HEK293T (cell line): Measurements from ENCODE around the gene KRTAP9-8.

Source experiments
- CTCF ChIA-PET: fragments of 350-600 bp; formaldehyde crosslinking; extraction: SDS; loops from one replicate; lab custom pipeline; 2021; ENCODE audit warnings: antibody characterized with exemption, inconsistent platforms; lab: Yijun Ruan, JAX
- POLR2A ChIA-PET: fragments of 350-600 bp; formaldehyde crosslinking; extraction: SDS; loops from one replicate; lab custom pipeline; 2020; ENCODE audit warnings: antibody characterized with exemption, inconsistent platforms; lab: Yijun Ruan, JAX
- DNase-seq: peaks from one replicate; pipeline ENCODE4 v3.0.0; 2012; ENCODE audit warnings: mixed read lengths; ENCODE audit errors: extremely low spot score
- ARNT ChIP-seq: fragments of 450-650 bp; IDR thresholded peaks from 2 replicates; pipeline ENCODE4 v1.6.1; 2017; ENCODE audit warnings: mild to moderate bottlenecking
- BHLHE40 ChIP-seq: fragments of 450-650 bp; IDR thresholded peaks from 2 replicates; pipeline ENCODE4 v1.6.1; 2016; ENCODE audit warnings: mild to moderate bottlenecking, moderate library complexity, borderline replicate concordance
- CTBP1 ChIP-seq: fragments of 450-650 bp; IDR thresholded peaks from 2 replicates; pipeline ENCODE4 v1.6.1; 2016; ENCODE audit warnings: borderline replicate concordance
- ELF4 ChIP-seq: fragments of 450-650 bp; IDR thresholded peaks from 2 replicates; pipeline ENCODE4 v1.6.1; 2017; ENCODE audit warnings: antibody characterized with exemption
- FOXA1 ChIP-seq: fragments of 450-650 bp; IDR thresholded peaks from 2 replicates; pipeline ENCODE4 v1.6.1; 2016; ENCODE audit warnings: mild to moderate bottlenecking
- FOXK2 ChIP-seq: fragments of 450-650 bp; IDR thresholded peaks from 2 replicates; pipeline ENCODE4 v1.6.1; 2016; ENCODE audit warnings: mild to moderate bottlenecking
- FOXM1 ChIP-seq: fragments of 450-650 bp; IDR thresholded peaks from 2 replicates; pipeline ENCODE4 v1.6.1; 2017; ENCODE audit warnings: mild to moderate bottlenecking, borderline replicate concordance
- HDGF ChIP-seq: fragments of 450-650 bp; IDR thresholded peaks from 2 replicates; pipeline ENCODE4 v1.6.1; 2017; ENCODE audit warnings: antibody characterized with exemption, borderline replicate concordance
- L3MBTL2 ChIP-seq: fragments of 450-650 bp; conservative IDR thresholded peaks from 2 replicates; pipeline ENCODE4 v1.6.1; 2016; ENCODE audit warnings: mild to moderate bottlenecking
- LEF1 ChIP-seq: fragments of 450-650 bp; IDR thresholded peaks from 2 replicates; pipeline ENCODE4 v1.6.1; 2017; ENCODE audit warnings: mild to moderate bottlenecking, borderline replicate concordance
- NFRKB ChIP-seq: fragments of 450-650 bp; IDR thresholded peaks from 2 replicates; pipeline ENCODE4 v1.6.1; 2016; ENCODE audit warnings: mild to moderate bottlenecking, moderate library complexity
- PKNOX1 ChIP-seq: fragments of 450-650 bp; IDR thresholded peaks from 2 replicates; pipeline ENCODE4 v1.6.1; 2016
- SP1 ChIP-seq: fragments of 450-650 bp; IDR thresholded peaks from 2 replicates; pipeline ENCODE4 v1.6.1; 2017
- SUZ12 ChIP-seq: fragments of 450-650 bp; IDR thresholded peaks from 2 replicates; pipeline ENCODE4 v1.6.1; 2016; ENCODE audit warnings: mild to moderate bottlenecking
- TARDBP ChIP-seq: fragments of 450-650 bp; IDR thresholded peaks from 2 replicates; pipeline ENCODE4 v1.6.1; 2016
- ZNF384 ChIP-seq: fragments of 450-650 bp; IDR thresholded peaks from 2 replicates; pipeline ENCODE4 v1.6.1; 2016

The KRTAP9-8 gene

DNA sequence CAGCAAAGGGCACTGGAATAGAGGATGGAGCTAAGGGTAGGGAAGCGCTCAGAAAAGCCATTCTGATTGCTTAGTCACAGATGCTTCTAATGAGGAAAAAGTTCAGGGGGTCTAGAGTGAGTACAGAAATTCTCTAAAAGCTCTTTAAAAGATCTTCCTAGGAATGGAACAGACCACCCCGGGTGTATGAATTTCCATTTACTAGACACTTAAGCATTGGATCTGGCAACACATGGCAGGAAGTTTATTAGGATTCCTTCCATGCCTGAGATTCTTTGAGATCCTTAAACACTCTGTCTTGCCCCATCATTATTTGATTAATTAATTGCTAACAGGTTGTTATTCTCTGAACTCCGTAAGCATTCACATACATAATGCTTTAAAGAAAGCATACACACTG is 46.2 kb downstream of the KRTAP9-8 start:
- no peak for DNase-seq
- ChIA-PET POLR2A (no interaction called here), CTCF (no interaction called here)
- TF ChIP-seq FOXK2, result no peak
- TF ChIP-seq HDGF, result no peak
- TF ChIP-seq ZNF384, result no peak
- no peak for TF ChIP-seq TARDBP
- no peak for TF ChIP-seq FOXM1
- TF ChIP-seq CTBP1, result no peak
- no peak for TF ChIP-seq FOXA1
- no peak for TF ChIP-seq PKNOX1
- TF ChIP-seq LEF1, result no peak
- no peak for TF ChIP-seq ELF4
- TF ChIP-seq L3MBTL2, result no peak
- no peak for TF ChIP-seq BHLHE40
- no peak for TF ChIP-seq SP1
- no peak for TF ChIP-seq ARNT
- TF ChIP-seq NFRKB, result no peak

GRCh38 chr17:41284546-41284945 is 46.7 kb downstream of the KRTAP9-8 start:
- ChIA-PET POLR2A (no interaction called here), CTCF (no interaction called here)
- no peak for DNase-seq
- TF ChIP-seq PKNOX1 (no peak), FOXM1 (no peak), ARNT (no peak), FOXK2 (no peak), ELF4 (no peak), CTBP1 (no peak), BHLHE40 (no peak), NFRKB (no peak), SP1 (no peak), L3MBTL2 (no peak), ZNF384 (no peak), TARDBP (no peak), LEF1 (no peak), SUZ12 (no peak), HDGF (no peak), FOXA1 (no peak)

DNA sequence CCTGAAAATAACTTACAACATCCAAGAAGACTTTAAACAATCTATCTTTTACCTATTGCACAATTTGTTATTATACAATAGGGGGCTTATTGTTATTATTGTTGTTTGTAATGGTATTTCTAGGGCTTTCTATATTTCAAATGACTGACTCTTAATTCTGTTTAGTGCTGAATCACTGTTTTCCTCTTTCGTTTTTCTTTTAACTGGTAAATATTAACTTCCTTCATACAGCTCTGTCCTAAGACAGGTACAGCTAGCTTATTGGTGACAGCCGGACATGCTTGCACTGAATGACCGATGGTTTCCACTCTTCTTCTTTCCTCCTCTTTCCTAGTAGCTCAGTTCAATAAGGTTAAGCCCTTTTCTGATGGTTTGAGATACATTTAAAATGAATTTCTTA is 49.3 kb downstream of the KRTAP9-8 start:
- ChIA-PET CTCF (no interaction called here), POLR2A (interaction anchor here (0.7 kb wide), 1 partner anchor 63 kb away, joined by 3 read pairs; no protein-coding TSS in a partner anchor)
- no peak for DNase-seq
- TF ChIP-seq SUZ12, result no peak
- TF ChIP-seq ARNT, result no peak
- TF ChIP-seq FOXA1, result no peak
- TF ChIP-seq TARDBP, result no peak
- TF ChIP-seq L3MBTL2, result no peak
- no peak for TF ChIP-seq ELF4
- no peak for TF ChIP-seq CTBP1
- TF ChIP-seq NFRKB, result no peak
- no peak for TF ChIP-seq LEF1
- no peak for TF ChIP-seq HDGF
- TF ChIP-seq SP1, result no peak
- TF ChIP-seq ZNF384, result no peak
- no peak for TF ChIP-seq FOXM1
- TF ChIP-seq FOXK2, result no peak
- no peak for TF ChIP-seq PKNOX1
- TF ChIP-seq BHLHE40, result no peak
